IMR-90 (cell line): Measurements from ENCODE around the gene ARVCF. TPM values are rescaled to one million over a fixed set of nuclear protein-coding genes. Genes with fewer than 3 reads are reported as not detected.

ENCODE experiments used
- ATAC-seq: fragments of 200-7000 bp; cut with Tn5 transposase; 2 replicates; pipeline ENCODE4 v1.9.1; 2020; ENCODE audit warnings: low read depth, mild to moderate bottlenecking, moderate library complexity
- BruUV-seq: library from RNA; stranded (reverse); fragments of 400-500 nt; replicated peaks from 2 replicates; lab custom pipeline; 2021; lab: Mats Ljungman, UMichigan
- CTCF ChIA-PET: fragments of 300-600 bp; formaldehyde crosslinking; extraction: SDS; loops from one replicate; lab custom pipeline; 2021; ENCODE audit warnings: antibody characterized with exemption; lab: Yijun Ruan, JAX
- POLR2A ChIA-PET: fragments of 300-600 bp; sonication (Branson Sonifier 250); formaldehyde crosslinking; loops from one replicate; lab custom pipeline; 2022; ENCODE audit warnings: antibody characterized with exemption; ENCODE audit not compliant: unreplicated experiment; lab: Charles Lee
- DNase-seq: peaks from one replicate; pipeline ENCODE4 v3.0.0; 2013
- H2AFZ ChIP-seq: replicated peaks from 2 replicates; pipeline ENCODE3; 2013; ENCODE audit warnings: low read length, mild to moderate bottlenecking; ENCODE audit not compliant: poor library complexity
- H2AK5ac ChIP-seq: 2 replicates; pipeline ENCODE4 v1.6.1; 2013; ENCODE audit warnings: low read depth, low read length, inconsistent platforms
- H2AK9ac ChIP-seq: replicated peaks from 2 replicates; pipeline ENCODE3; 2013; ENCODE audit warnings: mild to moderate bottlenecking, low read depth, low read length, moderate library complexity; ENCODE audit not compliant: poor library complexity
- H2BK120ac ChIP-seq: 2 replicates; pipeline ENCODE4 v1.6.1; 2013; ENCODE audit warnings: low read depth, low read length, inconsistent platforms
- H2BK15ac ChIP-seq: 3 replicates; pipeline ENCODE4 v1.6.1; 2013; ENCODE audit warnings: low read depth, low read length, inconsistent platforms
- H2BK20ac ChIP-seq: 2 replicates; pipeline ENCODE4 v1.6.1; 2013; ENCODE audit warnings: low read depth, mild to moderate bottlenecking, inconsistent platforms, low read length, moderate library complexity
- H2BK5ac ChIP-seq: 2 replicates; pipeline ENCODE4 v1.6.1; 2013; ENCODE audit warnings: mild to moderate bottlenecking, low read depth, low read length, inconsistent platforms; ENCODE audit not compliant: poor library complexity, severe bottlenecking
- H3K14ac ChIP-seq: replicated peaks from 2 replicates; pipeline ENCODE4 v1.6.1; 2013; ENCODE audit warnings: low read depth, low read length, inconsistent platforms
- H3K18ac ChIP-seq: 2 replicates; pipeline ENCODE4 v1.6.1; 2013; ENCODE audit warnings: low read depth, low read length, control low read depth
- H3K23ac ChIP-seq: 2 replicates; pipeline ENCODE4 v1.6.1; 2013; ENCODE audit warnings: low read depth, low read length, inconsistent platforms
- H3K27ac ChIP-seq: 2 replicates; pipeline ENCODE4 v1.5.1; 2013; ENCODE audit warnings: mild to moderate bottlenecking, control low read depth, low read length; ENCODE audit not compliant: insufficient read depth
- H3K27me3 ChIP-seq: 2 replicates; pipeline ENCODE4 v1.6.1; 2013; ENCODE audit warnings: low read length; ENCODE audit not compliant: control insufficient read depth, insufficient read depth
- H3K36me3 ChIP-seq: 2 replicates; pipeline ENCODE4 v1.6.1; 2013; ENCODE audit warnings: low read length, mixed read lengths; ENCODE audit not compliant: control insufficient read depth, insufficient read depth
- H3K4ac ChIP-seq: 2 replicates; pipeline ENCODE4 v1.6.1; 2013; ENCODE audit warnings: low read depth, low read length, inconsistent platforms
- H3K4me1 ChIP-seq: 2 replicates; pipeline ENCODE4 v1.6.1; 2013; ENCODE audit warnings: low read length, mixed read lengths; ENCODE audit not compliant: control insufficient read depth, insufficient read depth
- H3K4me2 ChIP-seq: 2 replicates; pipeline ENCODE4 v1.6.1; 2013; ENCODE audit warnings: low read depth, mild to moderate bottlenecking, control low read depth, low read length, moderate library complexity
- H3K4me3 ChIP-seq: 2 replicates; pipeline ENCODE4 v1.5.1; 2013; ENCODE audit warnings: low read depth, mild to moderate bottlenecking, control low read depth, low read length, moderate library complexity; ENCODE audit not compliant: insufficient read depth
- H3K56ac ChIP-seq: 2 replicates; pipeline ENCODE4 v1.6.1; 2013; ENCODE audit warnings: low read length, inconsistent platforms; ENCODE audit not compliant: insufficient read depth; ENCODE audit errors: extremely low read depth
- H3K79me1 ChIP-seq, 2 experiments: 2 replicates each; pipeline ENCODE4 v1.6.1; 2013; ENCODE audit warnings: low read length in 2 of 2, inconsistent platforms in 1 of 2, low read depth in 1 of 2
- H3K9ac ChIP-seq: 2 replicates; pipeline ENCODE4 v1.6.1; 2013; ENCODE audit warnings: low read depth, low read length, control low read depth
- H3K9me1 ChIP-seq: 2 replicates; pipeline ENCODE4 v1.6.1; 2013; ENCODE audit warnings: low read length, inconsistent platforms; ENCODE audit not compliant: insufficient read depth
- H3K9me3 ChIP-seq: 2 replicates; pipeline ENCODE4 v1.6.1; 2013; ENCODE audit warnings: low read length; ENCODE audit not compliant: control insufficient read depth, insufficient read depth
- H4K20me1 ChIP-seq: 2 replicates; pipeline ENCODE4 v1.6.1; 2013; ENCODE audit warnings: low read length, inconsistent platforms; ENCODE audit not compliant: insufficient read depth
- H4K5ac ChIP-seq: 2 replicates; pipeline ENCODE4 v1.6.1; 2013; ENCODE audit warnings: mild to moderate bottlenecking, low read depth, low read length, control low read depth
- H4K8ac ChIP-seq, 2 experiments: 2 replicates each; pipeline ENCODE4 v1.6.1; 2013; ENCODE audit warnings: low read depth in 2 of 2, low read length in 2 of 2, control low read depth in 1 of 2, inconsistent platforms in 1 of 2
- H4K91ac ChIP-seq: 2 replicates; pipeline ENCODE4 v1.6.1; 2013; ENCODE audit warnings: low read depth, low read length, inconsistent platforms; ENCODE audit not compliant: insufficient read depth
- CEBPB ChIP-seq: IDR thresholded peaks from 2 replicates; pipeline ENCODE4 v1.6.1; 2012; ENCODE audit warnings: low read depth, low read length, improper control_type of control experiment
- WGBS, 2 experiments: methylation state at CpG; one replicate each; pipeline versions ENCODE4 v1.1.5 to v1.1.7; 2013; ENCODE audit warnings: missing lambda C conversion rate in 2 of 2; ENCODE audit not compliant: insufficient read length in 1 of 2; ENCODE audit errors: extremely low coverage in 2 of 2; 5-methylcytosine and 5-hydroxymethylcytosine counted together
- dilution Hi-C: fragments of 300-500 bp; cut with HindIII; formaldehyde crosslinking; loops from one replicate; pipeline ENCODE4 v1.14.3; 2018; ENCODE audit warnings: low sequenced_read_pairs; ENCODE audit not compliant: unreplicated experiment
- in situ Hi-C: fragments of 300-500 bp; cut with MboI; formaldehyde crosslinking; loops from 3 replicates; pipeline ENCODE4 v1.14.3; 2019; ENCODE audit warnings: low sequenced_read_pairs, inconsistent platforms, mixed read lengths
- intact Hi-C: fragments of 100-400 bp; cut with micrococcal nuclease; formaldehyde crosslinking; loops from 2 replicates; pipeline ENCODE4 v1.10.0; 2022
- polyA plus RNA-seq, 3 experiments: library from polyadenylated mRNA; depleted of rRNA; stranded (reverse); fragments of >200 nt; gene quantifications; 2 replicates each; pipeline ENCODE4 v1.2.3, GENCODE V29; 2012; ENCODE audit warnings: low replicate concordance in 1 of 3
- total RNA-seq: library from RNA; depleted of rRNA; stranded (reverse); fragments of >200 nt; gene quantifications from 2 replicates; pipeline ENCODE4 v1.2.3, GENCODE V29; 2012

Gene ARVCF
- total and polyA plus RNA-seq, 2 of the 4 experiments (the other 2 are of a cell fraction), result 8.6 to 14.1 TPM

- peaks cover 62% of the 10 kb centered on the region for H4K20me1 ChIP-seq
- H2BK20ac ChIP-seq, result no peak overlapping the region
- H2AFZ ChIP-seq, result no peak overlapping the region
- H3K27ac ChIP-seq, result no peak overlapping the region
- peak; percentile 49 for ATAC-seq
- dilution Hi-C loops (no loop called here), in situ Hi-C loops (no loop called here), intact Hi-C loops (no loop called here)
- no peak overlapping the region for H3K9ac ChIP-seq
- POLR2A ChIA-PET, result no interaction called here
- CTCF ChIA-PET, result interaction anchor here (0.6 kb wide), 1 partner anchor 410 kb away, joined by 5 read pairs; no protein-coding TSS in a partner anchor
- no peak overlapping the region for H3K56ac ChIP-seq
- no peak overlapping the region for H2BK15ac ChIP-seq
- H2BK5ac ChIP-seq, result no peak overlapping the region
- H2AK5ac ChIP-seq, result no peak overlapping the region
- no peak overlapping the region for H2BK120ac ChIP-seq
- H4K91ac ChIP-seq, result no peak overlapping the region
- no peak overlapping the region for H4K8ac ChIP-seq
- no peak for DNase-seq
- H3K79me1 ChIP-seq, result peaks cover 15 to 67% of the 10 kb centered on the region in 2 experiments
- peaks cover 25% of the 10 kb centered on the region for H3K36me3 ChIP-seq
- no peaks in the 10 kb centered on the region for H3K9me3 ChIP-seq
- H4K5ac ChIP-seq, result no peak overlapping the region
- no peak overlapping the region for H3K4me3 ChIP-seq
- H2AK9ac ChIP-seq, result no peak overlapping the region
- 77% methylated on average over 8 of the region's 14 CpGs; no CpG with 5 or more reads in 1 of the 2 experiments for WGBS, 2 experiments
- BruUV-seq, result no TSS peak
- H3K4me2 ChIP-seq, result no peak overlapping the region
- no peak overlapping the region for H3K14ac ChIP-seq
- H3K23ac ChIP-seq, result no peak overlapping the region
- no peak overlapping the region for H3K18ac ChIP-seq
- peaks cover 20% of the 10 kb centered on the region for H3K9me1 ChIP-seq
- H3K4me1 ChIP-seq, result peaks cover 3% of the 10 kb centered on the region; the same call in 1 of the 2 replicates
- no peak for TF ChIP-seq CEBPB
- H3K4ac ChIP-seq, result no peak overlapping the region
- no peaks in the 10 kb centered on the region for H3K27me3 ChIP-seq
Measured at GRCh38 chr22:20033045-20033706, 16.6 kb upstream of the ARVCF start.
